Thyroid gland (tissue), 4 donors: ENCODE data around the gene PARD3. TPM values are rescaled to one million over a fixed set of nuclear protein-coding genes. Genes with fewer than 3 reads are reported as not detected.

Source experiments
- DNase-seq, 2 donors: peaks; one replicate each; pipeline ENCODE4 v3.0.0-alpha.2; 2019
- H3K27ac ChIP-seq, 3 donors: fragments of 200-600 bp; sonication (generic); 1 replicate in 2 of 3; 2 replicates in 1 of 3; pipeline ENCODE4 v1.5.1; 2016 to 2019; ENCODE audit warnings: mild to moderate bottlenecking in 1 of 3, moderate library complexity in 1 of 3
- H3K27me3 ChIP-seq: fragments of 200-600 bp; sonication (generic); one replicate; pipeline ENCODE4 v1.5.1; 2019
- H3K36me3 ChIP-seq, 2 donors: fragments of 200-600 bp; sonication (generic); one replicate each; pipeline ENCODE4 v1.5.1; 2016 to 2019
- H3K4me1 ChIP-seq, 2 donors: fragments of 200-600 bp; sonication (generic); one replicate each; pipeline ENCODE4 v1.5.1; 2017 to 2019
- H3K4me3 ChIP-seq, 3 donors: fragments of 200-600 bp; sonication (generic); replicated peaks in 1 of 3; 1 replicate in 2 of 3; 2 replicates in 1 of 3; pipeline ENCODE4 v1.5.1; 2016; ENCODE audit warnings: mild to moderate bottlenecking in 1 of 3
- H3K9me3 ChIP-seq: fragments of 200-600 bp; sonication (generic); one replicate; pipeline ENCODE4 v1.5.1; 2017
- POLR2A ChIP-seq, 2 donors: fragments of 450-650 bp; IDR thresholded peaks; one replicate each; pipeline ENCODE4 v1.6.1; 2017; ENCODE audit warnings: antibody characterized with exemption in 2 of 2, mild to moderate bottlenecking in 2 of 2, moderate library complexity in 1 of 2
- WGBS, 2 donors: methylation state at CpG; one replicate each; pipeline ENCODE4 v1.1.5; 2017; 5-methylcytosine and 5-hydroxymethylcytosine counted together
- intact Hi-C: fragments of 100-400 bp; cut with DNase I; formaldehyde crosslinking; loops from one replicate; pipeline ENCODE4 v1.15.1; 2023
- total RNA-seq, 4 donors: library from RNA; depleted of rRNA; stranded (reverse); fragments of >200 nt; gene quantifications; one replicate each; pipeline ENCODE4 v1.2.3, GENCODE V29; 2016
- TF ChIP-seq, protein P1 (sequence below), 6 experiments: fragments of 200-600 bp in 3 of 6; fragments of 450-650 bp in 3 of 6; sonication (generic) in 3 of 6; IDR thresholded peaks; one replicate each; pipeline ENCODE4 v1.5.1; 2016 to 2019; ENCODE audit warnings: antibody characterized with exemption in 6 of 6, mild to moderate bottlenecking in 2 of 6, inconsistent platforms in 1 of 6, moderate library complexity in 1 of 6

Gene PARD3
- total RNA-seq, 4 donors from 2014 or later, result 48.6 to 88.4 (median 57.7) TPM

GRCh38 chr10:34340934-34341333 is 474.2 kb downstream of the PARD3 start:
- Histone ChIP-seq H3K36me3 (no peaks in the 10 kb centered on the region), H3K27ac (no peak overlapping the region), H3K4me3 (no peak overlapping the region), H3K4me1 (no peaks in the 10 kb centered on the region), H3K9me3 (no peaks in the 10 kb centered on the region), H3K27me3 (no peaks in the 10 kb centered on the region)
- 83 to 88% methylated on average over 1 of the region's 1 CpG for WGBS, 2 donors
- intact Hi-C loops, result loop anchor here (10.0 kb wide), 1 partner anchor 294 kb away; no protein-coding TSS in a partner anchor
- no peak for DNase-seq
- TF ChIP-seq, protein P1, sequence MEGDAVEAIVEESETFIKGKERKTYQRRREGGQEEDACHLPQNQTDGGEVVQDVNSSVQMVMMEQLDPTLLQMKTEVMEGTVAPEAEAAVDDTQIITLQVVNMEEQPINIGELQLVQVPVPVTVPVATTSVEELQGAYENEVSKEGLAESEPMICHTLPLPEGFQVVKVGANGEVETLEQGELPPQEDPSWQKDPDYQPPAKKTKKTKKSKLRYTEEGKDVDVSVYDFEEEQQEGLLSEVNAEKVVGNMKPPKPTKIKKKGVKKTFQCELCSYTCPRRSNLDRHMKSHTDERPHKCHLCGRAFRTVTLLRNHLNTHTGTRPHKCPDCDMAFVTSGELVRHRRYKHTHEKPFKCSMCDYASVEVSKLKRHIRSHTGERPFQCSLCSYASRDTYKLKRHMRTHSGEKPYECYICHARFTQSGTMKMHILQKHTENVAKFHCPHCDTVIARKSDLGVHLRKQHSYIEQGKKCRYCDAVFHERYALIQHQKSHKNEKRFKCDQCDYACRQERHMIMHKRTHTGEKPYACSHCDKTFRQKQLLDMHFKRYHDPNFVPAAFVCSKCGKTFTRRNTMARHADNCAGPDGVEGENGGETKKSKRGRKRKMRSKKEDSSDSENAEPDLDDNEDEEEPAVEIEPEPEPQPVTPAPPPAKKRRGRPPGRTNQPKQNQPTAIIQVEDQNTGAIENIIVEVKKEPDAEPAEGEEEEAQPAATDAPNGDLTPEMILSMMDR (IDR thresholded peaks at IDR 0.05), result no peak
- no peak for TF ChIP-seq POLR2A (IDR thresholded peaks at IDR 0.05)

DNA sequence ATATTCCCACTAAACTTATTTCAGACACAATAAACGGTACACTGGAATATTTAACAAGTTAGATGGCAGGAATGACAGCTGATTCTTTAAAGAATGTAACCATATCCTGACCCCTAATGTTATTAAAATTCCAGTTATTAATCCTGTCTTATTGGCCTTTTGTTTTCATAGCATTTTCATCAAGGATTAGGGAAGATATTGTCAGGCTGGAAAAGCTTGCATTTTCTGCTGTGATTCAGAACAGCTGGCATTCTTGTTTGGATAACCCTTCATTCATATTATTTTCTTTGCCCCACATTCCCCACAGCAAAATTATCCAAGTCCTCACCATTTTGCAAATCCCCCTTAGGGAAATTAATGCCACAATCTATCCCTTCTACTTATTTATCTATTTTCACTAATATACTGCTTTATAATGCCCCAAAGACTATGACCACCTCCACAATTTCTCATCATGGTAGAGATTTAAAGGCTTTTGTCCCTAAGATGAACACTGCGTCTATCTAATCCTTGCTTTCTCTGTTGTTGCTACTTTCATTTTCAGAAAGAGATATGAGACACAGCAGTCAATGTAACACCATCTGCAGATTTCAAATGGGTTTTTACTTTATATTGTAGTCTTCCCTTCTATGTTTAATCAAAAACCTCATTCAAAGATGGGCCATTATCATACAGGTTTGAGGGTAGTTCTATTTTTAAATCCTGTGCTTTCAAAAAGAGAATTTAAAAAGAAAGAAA is 475.1 kb downstream of the PARD3 start:
- intact Hi-C loops, result loop anchor here (10.0 kb wide), 1 partner anchor 295 kb away; no protein-coding TSS in a partner anchor
- H3K36me3 ChIP-seq, result no peaks in the 10 kb centered on the region
- H3K27ac ChIP-seq, result no peak overlapping the region
- no peak for DNase-seq
- TF ChIP-seq, protein P1 (IDR thresholded peaks at IDR 0.05), result no peak
- no peak for TF ChIP-seq POLR2A (IDR thresholded peaks at IDR 0.05)
- H3K4me1 ChIP-seq, result no peaks in the 10 kb centered on the region
- no peaks in the 10 kb centered on the region for H3K9me3 ChIP-seq
- WGBS, 2 donors, result 82 to 85% methylated on average over 2 of the region's 2 CpGs
- no peaks in the 10 kb centered on the region for H3K27me3 ChIP-seq
- no peak overlapping the region for H3K4me3 ChIP-seq

DNA sequence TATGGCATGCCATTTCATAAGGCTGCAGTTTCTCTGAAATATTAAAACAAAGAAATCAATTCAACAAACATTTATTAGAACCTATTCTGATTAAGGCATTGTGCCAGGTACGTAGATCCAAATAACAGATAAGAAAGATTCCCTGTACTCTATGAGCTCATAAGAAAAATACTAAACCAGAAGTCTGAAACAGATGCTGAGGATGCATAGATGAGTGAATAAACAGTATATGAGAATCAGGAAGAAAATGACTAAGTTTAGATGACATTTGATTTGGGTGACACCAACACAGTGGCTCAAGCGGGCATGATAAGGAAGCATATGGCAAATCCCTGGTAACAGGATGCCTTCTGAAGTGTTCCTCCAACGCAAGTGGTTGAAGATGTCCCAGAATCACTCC is 477.2 kb downstream of the PARD3 start:
- TF ChIP-seq, protein P1 (IDR thresholded peaks at IDR 0.05), result no peak
- TF ChIP-seq POLR2A (IDR thresholded peaks at IDR 0.05), result no peak
- intact Hi-C loops, result no loop called here
- no peak for DNase-seq
- H3K4me1 ChIP-seq, result no peaks in the 10 kb centered on the region
- 60 to 99% methylated on average over 3 of the region's 3 CpGs for WGBS, 2 donors
- no peak overlapping the region for H3K27ac ChIP-seq
- H3K9me3 ChIP-seq, result no peaks in the 10 kb centered on the region
- no peaks in the 10 kb centered on the region for H3K36me3 ChIP-seq
- no peaks in the 10 kb centered on the region for H3K27me3 ChIP-seq
- no peak overlapping the region for H3K4me3 ChIP-seq

GRCh38 chr10:34335960-34336690 is 479.0 kb downstream of the PARD3 start:
- no peak for TF ChIP-seq POLR2A (IDR thresholded peaks at IDR 0.05)
- TF ChIP-seq, protein P1 (IDR thresholded peaks at IDR 0.05), result no peak
- H3K4me3 ChIP-seq, result no peak overlapping the region
- no peak overlapping the region for H3K27ac ChIP-seq
- intact Hi-C loops, result no loop called here
- no peaks in the 10 kb centered on the region for H3K36me3 ChIP-seq
- WGBS, 2 donors, result 94 to 97% methylated on average over 5 of the region's 5 CpGs
- no peaks in the 10 kb centered on the region for H3K4me1 ChIP-seq
- no peaks in the 10 kb centered on the region for H3K27me3 ChIP-seq
- H3K9me3 ChIP-seq, result no peaks in the 10 kb centered on the region
- no peak for DNase-seq

DNA sequence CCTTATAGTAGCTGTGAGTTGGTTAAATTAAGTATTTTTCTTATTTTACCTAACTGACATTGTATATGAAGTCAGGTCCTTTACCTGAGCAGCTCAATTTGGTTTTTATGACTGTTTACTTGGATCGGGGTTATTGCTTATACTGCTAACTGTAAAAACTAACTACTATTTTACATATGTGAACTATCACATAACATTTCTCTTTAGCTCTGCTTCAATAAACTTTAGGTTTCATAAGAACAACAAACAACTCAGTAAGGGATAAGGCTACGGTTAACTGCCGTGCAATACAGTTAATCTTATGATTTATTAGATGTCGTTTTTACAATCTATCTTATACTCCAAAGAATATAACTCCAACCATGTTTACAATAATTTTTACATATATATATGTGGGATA is 480.2 kb downstream of the PARD3 start:
- H3K27ac ChIP-seq, result no peak overlapping the region
- WGBS, 2 donors, result 85 to 96% methylated on average over 4 of the region's 4 CpGs
- H3K4me3 ChIP-seq, result no peak overlapping the region
- no peak for DNase-seq
- no peaks in the 10 kb centered on the region for H3K4me1 ChIP-seq
- no peaks in the 10 kb centered on the region for H3K36me3 ChIP-seq
- H3K27me3 ChIP-seq, result no peaks in the 10 kb centered on the region
- TF ChIP-seq POLR2A (IDR thresholded peaks at IDR 0.05), result no peak
- TF ChIP-seq, protein P1 (IDR thresholded peaks at IDR 0.05), result no peak
- intact Hi-C loops, result no loop called here
- no peaks in the 10 kb centered on the region for H3K9me3 ChIP-seq
